Left lung (tissue), 10 donors: ENCODE measurements around the gene MUC22. TPM values are rescaled to one million over a fixed set of nuclear protein-coding genes. Genes with fewer than 3 reads are reported as not detected.

Experiments
- ATAC-seq: fragments of 200-7000 bp; cut with Tn5 transposase; one replicate; pipeline ENCODE4 v1.9.1; 2020; ENCODE audit warnings: moderate library complexity
- DNase-seq, 4 donors: peaks; one replicate each; pipeline ENCODE4 v3.0.0-alpha.2; 2013 to 2020
- H3K27ac ChIP-seq, 2 donors: fragments of 200-600 bp; sonication (generic) in 1 of 2; one replicate each; pipeline versions ENCODE4 v1.5.0 to v1.8.0; 2020 to 2021
- H3K27me3 ChIP-seq, 2 donors: fragments of 200-600 bp; sonication (generic) in 1 of 2; one replicate each; pipeline versions ENCODE4 v1.5.0 to v1.8.0; 2020 to 2021
- H3K36me3 ChIP-seq, 2 donors: fragments of 200-600 bp; sonication (generic) in 1 of 2; one replicate each; pipeline versions ENCODE4 v1.5.0 to v1.8.0; 2020 to 2021
- H3K4me1 ChIP-seq, 2 donors: fragments of 200-600 bp; one replicate each; pipeline ENCODE4 v1.8.0; 2021
- H3K4me3 ChIP-seq, 2 donors: fragments of 200-600 bp; sonication (generic) in 1 of 2; one replicate each; pipeline versions ENCODE4 v1.5.0 to v1.8.0; 2020 to 2021; ENCODE audit warnings: mild to moderate bottlenecking in 1 of 2
- H3K9me3 ChIP-seq, 2 donors: fragments of 200-600 bp; sonication (generic) in 1 of 2; one replicate each; pipeline versions ENCODE4 v1.5.0 to v1.8.0; 2020 to 2021
- intact Hi-C, 2 donors: fragments of 100-400 bp; cut with DNase I; formaldehyde crosslinking; loops; one replicate each; pipeline versions ENCODE4 v1.11.2 to v1.14.2; 2022
- polyA plus RNA-seq, 6 donors: library from polyadenylated mRNA; unstranded; fragments of 120-200 nt; gene quantifications; one replicate each; pipeline ENCODE4 v1.2.1, GENCODE V29; 2013; ENCODE audit not compliant: insufficient read length in 6 of 6
- total RNA-seq, 2 donors: library from RNA; stranded (reverse); fragmentation: NEBNext Ultra II Directional; extraction: Animal tissue kit (Norgen Biotek cat#: 25700); gene quantifications; one replicate each; pipeline ENCODE4 v1.2.1, GENCODE V29; 2021
- TF ChIP-seq, protein P1 (sequence below), 2 donors: fragments of 200-600 bp; sonication (generic) in 1 of 2; IDR thresholded peaks; one replicate each; pipeline versions ENCODE4 v1.5.0 to v1.8.0; 2021; ENCODE audit warnings: antibody characterized with exemption in 2 of 2
- donor health status: DM: no; HTN: yes; CAD: no.
- donor health status: DM: no; HTN: no; CAD: no.

MUC22 gene
- total and polyA plus RNA-seq, 8 donors: 0.20 TPM; not detected in 7

DNA sequence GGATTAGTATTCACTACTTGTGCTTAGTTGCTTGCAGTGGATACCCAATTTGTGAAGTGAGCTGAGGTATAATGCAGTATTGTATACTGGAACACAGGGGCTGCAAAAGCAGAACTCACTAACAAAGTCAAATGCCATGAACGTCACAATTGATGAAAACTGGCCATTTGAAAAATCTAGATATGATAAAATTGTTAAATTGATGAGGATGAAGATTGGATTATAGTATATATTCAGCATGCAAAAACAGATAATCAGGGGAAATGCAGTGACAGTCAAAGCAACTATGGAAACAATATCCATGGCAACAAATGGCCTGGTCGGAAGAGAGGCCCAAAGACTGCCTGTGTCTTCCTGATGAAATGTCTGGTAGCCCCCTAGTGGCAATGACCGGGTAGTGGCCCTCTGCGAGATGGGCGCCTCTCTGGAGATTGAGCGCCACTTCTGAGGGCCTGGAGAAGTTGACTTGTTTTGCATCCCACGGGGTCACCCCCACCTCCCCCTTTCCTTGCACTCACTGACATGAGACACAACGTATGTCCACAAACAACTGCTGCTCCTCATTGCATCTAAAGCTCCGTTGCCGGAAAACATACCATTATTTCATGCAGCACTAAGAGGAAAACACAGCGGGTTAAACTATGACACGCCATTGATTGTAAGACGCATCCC, 58.5 kb downstream of the MUC22 start:
- Histone ChIP-seq H3K9me3 (no peaks in the 10 kb centered on the region), H3K36me3 (no peaks in the 10 kb centered on the region), H3K4me3 (no peak overlapping the region), H3K27me3 (no peaks in the 10 kb centered on the region), H3K4me1 (peaks cover 0 to 8% of the 10 kb centered on the region in 2 donors), H3K27ac (no peak overlapping the region)
- DNase-seq (peak; percentile 68 to 84 (median 78)), ATAC-seq (peak; percentile 89)
- TF ChIP-seq, protein P1, sequence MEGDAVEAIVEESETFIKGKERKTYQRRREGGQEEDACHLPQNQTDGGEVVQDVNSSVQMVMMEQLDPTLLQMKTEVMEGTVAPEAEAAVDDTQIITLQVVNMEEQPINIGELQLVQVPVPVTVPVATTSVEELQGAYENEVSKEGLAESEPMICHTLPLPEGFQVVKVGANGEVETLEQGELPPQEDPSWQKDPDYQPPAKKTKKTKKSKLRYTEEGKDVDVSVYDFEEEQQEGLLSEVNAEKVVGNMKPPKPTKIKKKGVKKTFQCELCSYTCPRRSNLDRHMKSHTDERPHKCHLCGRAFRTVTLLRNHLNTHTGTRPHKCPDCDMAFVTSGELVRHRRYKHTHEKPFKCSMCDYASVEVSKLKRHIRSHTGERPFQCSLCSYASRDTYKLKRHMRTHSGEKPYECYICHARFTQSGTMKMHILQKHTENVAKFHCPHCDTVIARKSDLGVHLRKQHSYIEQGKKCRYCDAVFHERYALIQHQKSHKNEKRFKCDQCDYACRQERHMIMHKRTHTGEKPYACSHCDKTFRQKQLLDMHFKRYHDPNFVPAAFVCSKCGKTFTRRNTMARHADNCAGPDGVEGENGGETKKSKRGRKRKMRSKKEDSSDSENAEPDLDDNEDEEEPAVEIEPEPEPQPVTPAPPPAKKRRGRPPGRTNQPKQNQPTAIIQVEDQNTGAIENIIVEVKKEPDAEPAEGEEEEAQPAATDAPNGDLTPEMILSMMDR (IDR thresholded peaks at IDR 0.05): peak; percentile 92 to 95
- intact Hi-C loops: no loop called here

DNA sequence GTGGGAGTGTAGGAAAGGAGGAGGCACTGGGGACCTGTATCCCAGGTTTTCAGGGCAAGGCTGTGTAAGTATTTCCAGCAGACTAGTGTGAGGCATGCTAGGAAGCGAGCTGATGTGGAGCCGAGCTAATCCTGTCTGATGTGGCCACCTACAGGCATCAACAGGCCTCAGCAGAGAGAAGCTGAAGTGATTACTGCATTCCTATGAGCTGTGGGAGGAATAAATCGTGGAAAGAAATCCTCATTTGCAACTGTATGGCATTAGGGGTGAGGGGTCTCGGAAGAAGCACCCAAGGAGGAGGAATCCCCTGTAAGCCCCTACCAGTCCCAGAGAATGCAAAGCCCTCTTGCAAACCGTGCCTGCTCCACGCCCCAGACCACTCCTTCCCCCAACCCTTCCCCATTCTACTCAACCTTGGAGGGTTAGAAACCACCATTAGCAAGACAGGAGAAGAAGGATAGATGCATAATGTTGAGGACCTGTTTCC, 60.5 kb downstream of the MUC22 start:
- ATAC-seq: peak; percentile 92
- Histone ChIP-seq H3K4me3 (no peak overlapping the region), H3K4me1 (peaks cover 0 to 8% of the 10 kb centered on the region in 2 donors), H3K27ac (no peak overlapping the region), H3K27me3 (no peaks in the 10 kb centered on the region), H3K36me3 (no peaks in the 10 kb centered on the region), H3K9me3 (no peaks in the 10 kb centered on the region)
- intact Hi-C loops: loop anchor here in 1 of 2 donors (10.0 kb wide), 2 partner anchors 156 to 246 kb away; partner anchors contain the start of gene VARS2
- TF ChIP-seq, protein P1 (IDR thresholded peaks at IDR 0.05): peak in 1 of 2 donors; percentile 34
- DNase-seq: peak in 2 of 4 donors; percentile 43 to 75

DNA sequence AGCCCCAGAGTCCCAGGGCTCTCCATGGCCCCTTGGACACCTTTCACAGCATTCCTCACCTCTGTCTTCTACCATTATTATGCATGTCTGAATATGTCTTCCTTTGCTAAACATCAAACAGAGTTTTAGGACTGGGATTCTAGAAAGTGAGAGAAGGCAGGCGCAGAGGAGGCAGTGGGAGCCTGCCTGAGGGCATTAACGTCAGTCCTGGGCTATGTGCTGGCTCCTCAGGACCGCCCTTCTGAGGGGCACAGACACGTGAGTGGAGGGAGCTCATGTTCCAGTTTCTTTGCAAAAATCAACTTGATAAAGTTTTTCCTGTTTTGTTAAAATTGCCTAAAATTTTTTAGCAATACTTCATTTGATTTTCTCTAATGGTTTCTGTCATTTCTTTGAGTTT, 64.1 kb downstream of the MUC22 start:
- ATAC-seq: no peak
- H3K36me3 ChIP-seq: no peaks in the 10 kb centered on the region
- DNase-seq: no peak
- H3K9me3 ChIP-seq: no peaks in the 10 kb centered on the region
- no peaks in the 10 kb centered on the region for H3K27me3 ChIP-seq
- TF ChIP-seq, protein P1 (IDR thresholded peaks at IDR 0.05): no peak
- intact Hi-C loops: loop anchor here in 1 of 2 donors (10.0 kb wide), 2 partner anchors 160 to 250 kb away; partner anchors contain the start of gene VARS2
- H3K4me1 ChIP-seq: peaks cover under 1 to 8% of the 10 kb centered on the region in 2 donors
- no peak overlapping the region for H3K27ac ChIP-seq
- no peak overlapping the region for H3K4me3 ChIP-seq

DNA sequence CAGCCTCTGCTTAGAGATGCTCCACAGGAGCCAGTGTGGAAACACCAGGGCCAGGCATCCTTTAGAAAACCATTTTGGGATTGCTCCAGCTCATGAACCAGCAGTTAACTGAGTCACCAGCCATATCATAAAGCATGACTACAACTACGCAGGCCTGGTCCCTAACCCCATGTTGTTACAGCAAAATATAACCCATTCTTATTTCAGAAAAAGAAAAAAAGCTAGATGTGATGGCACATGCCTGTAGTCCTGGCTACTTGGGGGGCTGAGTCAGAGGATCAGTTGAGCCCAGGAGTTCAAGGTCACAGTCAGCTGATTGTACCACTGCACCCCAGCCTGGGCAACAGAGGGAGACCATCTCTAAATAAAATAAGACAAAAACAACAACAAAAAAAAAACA, 65.3 kb downstream of the MUC22 start:
- Histone ChIP-seq H3K4me3 (no peak overlapping the region), H3K9me3 (no peaks in the 10 kb centered on the region), H3K27me3 (no peaks in the 10 kb centered on the region), H3K4me1 (peaks cover 4 to 12% of the 10 kb centered on the region in 2 donors), H3K27ac (no peak overlapping the region), H3K36me3 (no peaks in the 10 kb centered on the region)
- intact Hi-C loops: loop anchor here in 1 of 2 donors (10.0 kb wide), 2 partner anchors 161 to 251 kb away; partner anchors contain the start of gene VARS2
- TF ChIP-seq, protein P1 (IDR thresholded peaks at IDR 0.05): no peak
- DNase-seq (no peak), ATAC-seq (no peak)

DNA sequence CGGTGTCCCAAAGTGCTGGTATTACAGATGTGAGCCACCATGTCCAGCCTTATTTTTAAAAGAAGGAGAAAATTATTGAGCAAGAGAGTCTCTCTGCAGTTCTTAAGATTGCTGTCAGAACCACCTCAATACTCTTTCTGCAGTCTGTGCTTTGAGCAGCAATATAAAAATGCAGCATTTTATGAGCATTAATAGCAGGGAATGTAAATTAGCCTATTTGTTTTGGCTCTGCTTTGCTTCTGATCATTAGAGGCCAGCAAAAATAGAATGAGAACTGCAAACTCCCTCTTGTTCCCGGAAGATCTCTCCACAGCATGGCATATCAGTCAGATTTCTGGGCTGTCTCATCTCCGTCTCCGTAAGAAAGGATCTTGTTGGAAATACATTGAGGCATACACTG, 66.3 kb downstream of the MUC22 start:
- ATAC-seq: no peak
- Histone ChIP-seq H3K27ac (no peak overlapping the region), H3K4me1 (peaks cover 4 to 12% of the 10 kb centered on the region in 2 donors), H3K9me3 (no peaks in the 10 kb centered on the region), H3K4me3 (no peak overlapping the region), H3K27me3 (no peaks in the 10 kb centered on the region), H3K36me3 (no peaks in the 10 kb centered on the region)
- no peak for DNase-seq
- TF ChIP-seq, protein P1 (IDR thresholded peaks at IDR 0.05): no peak
- intact Hi-C loops: loop anchor here in 1 of 2 donors (10.0 kb wide), 2 partner anchors 162 to 252 kb away; partner anchors contain the start of gene VARS2
